Coronary artery (tissue), 2 donors: Measurements from ENCODE around the gene ETV6.

Experiments
- DNase-seq: peaks from one replicate; pipeline ENCODE4 v3.0.0-alpha.2; 2017; ENCODE audit warnings: low spot score
- H3K27ac ChIP-seq, 2 donors: fragments of 200-600 bp; sonication (generic); one replicate each; pipeline ENCODE4 v1.5.1; 2016 to 2019
- H3K4me3 ChIP-seq: fragments of 200-600 bp; sonication (generic); 2 replicates; pipeline ENCODE4 v1.5.1; 2016; ENCODE audit warnings: mild to moderate bottlenecking, moderate library complexity
- CTCF ChIP-seq: fragments of 200-600 bp; sonication (generic); IDR thresholded peaks from one replicate; pipeline ENCODE4 v1.5.1; 2019; ENCODE audit warnings: antibody characterized with exemption

Gene ETV6

GRCh38 chr12:11916113-11916512 is 266.6 kb downstream of the ETV6 start:
- no peak for TF ChIP-seq CTCF
- H3K4me3 ChIP-seq: no peak overlapping the region
- no peak for DNase-seq
- no peak overlapping the region for H3K27ac ChIP-seq

GRCh38 chr12:11916771-11917170 is 267.3 kb downstream of the ETV6 start:
- H3K4me3 ChIP-seq: no peak overlapping the region
- DNase-seq: no peak
- no peak for TF ChIP-seq CTCF
- no peak overlapping the region for H3K27ac ChIP-seq

GRCh38 chr12:11917501-11917900 is 268.0 kb downstream of the ETV6 start:
- no peak for DNase-seq
- no peak for TF ChIP-seq CTCF
- H3K27ac ChIP-seq: no peak overlapping the region
- no peak overlapping the region for H3K4me3 ChIP-seq

GRCh38 chr12:11920231-11920630 is 270.8 kb downstream of the ETV6 start:
- H3K27ac ChIP-seq: no peak overlapping the region
- no peak for DNase-seq
- H3K4me3 ChIP-seq: no peak overlapping the region
- TF ChIP-seq CTCF: no peak

- H3K4me3 ChIP-seq: no peak overlapping the region
- no peak overlapping the region for H3K27ac ChIP-seq
- TF ChIP-seq CTCF: no peak
- no peak for DNase-seq
These were observed 272.9 kb downstream of the ETV6 start for GRCh38 chr12:11922361-11922760.

GRCh38 chr12:11923067-11923466 is 273.6 kb downstream of the ETV6 start:
- DNase-seq: no peak
- H3K4me3 ChIP-seq: no peak overlapping the region
- no peak overlapping the region for H3K27ac ChIP-seq
- no peak for TF ChIP-seq CTCF

GRCh38 chr12:11927286-11927935 is 277.9 kb downstream of the ETV6 start:
- H3K27ac ChIP-seq: peak overlapping the region in 1 of 2 donors; percentile 61
- TF ChIP-seq CTCF: no peak
- DNase-seq: no peak
- H3K4me3 ChIP-seq: peak overlapping the region; percentile 65
